Renal cortex interstitium (tissue), 15 donors: ENCODE data around the gene FMO1. TPM values are rescaled to one million over a fixed set of nuclear protein-coding genes. Genes with fewer than 3 reads are reported as not detected.

ENCODE experiments used
- DNase-seq, 11 donors: peaks; one replicate each; pipeline ENCODE4 v3.0.0-alpha.2; 2013; ENCODE audit warnings: low read depth in 9 of 11, low spot score in 4 of 11; ENCODE audit errors: extremely low read depth in 1 of 11
- long read RNA-seq, 16 experiments: transcript quantifications; one replicate each; lab custom pipeline, GENCODE V29; 2026
- polyA plus RNA-seq, 3 donors: library from polyadenylated mRNA; unstranded; fragments of 120-200 nt; gene quantifications; one replicate each; pipeline ENCODE4 v1.2.1, GENCODE V29; 2013; ENCODE audit not compliant: insufficient read length in 3 of 3

Gene FMO1
- 100 to 1,000 TPM; 182 to 233 (median 219) TPM for polyA plus RNA-seq
- long read RNA-seq, donor 1, transcript FMO1-208 (9 exons, 2,156 nt): major isoform, 23 of 59 reads
- long read RNA-seq, donor 1, partial matches to known transcripts: 30 of 59 reads
- long read RNA-seq, donor 1, other reads (novel, unspliced or antisense): 0 of 59 reads
- long read RNA-seq, donor 2, transcript FMO1-202 (9 exons, 2,155 nt): minor isoform, 5 of 39 reads
- long read RNA-seq, donor 2, transcript FMO1-208 (9 exons, 2,156 nt): major isoform, 11 of 39 reads
- long read RNA-seq, donor 2, partial matches to known transcripts: 21 of 39 reads
- long read RNA-seq, donor 2, other reads (novel, unspliced or antisense): 0 of 39 reads
- long read RNA-seq, donor 3, transcript FMO1-201 (8 exons, 2,160 nt): minor isoform, 6 of 89 reads
- long read RNA-seq, donor 3, transcript FMO1-208 (9 exons, 2,156 nt): major isoform, 29 of 89 reads
- long read RNA-seq, donor 3, transcript FMO1-202 (9 exons, 2,155 nt): minor isoform, 8 of 89 reads
- long read RNA-seq, donor 3, partial matches to known transcripts: 46 of 89 reads
- long read RNA-seq, donor 3, other reads (novel, unspliced or antisense): 0 of 89 reads
- long read RNA-seq, donor 4, transcript FMO1-208 (9 exons, 2,156 nt): major isoform, 24 of 109 reads
- long read RNA-seq, donor 4, transcript FMO1-202 (9 exons, 2,155 nt): minor isoform, 5 of 109 reads
- long read RNA-seq, donor 4, partial matches to known transcripts: 76 of 109 reads
- long read RNA-seq, donor 4, other reads (novel, unspliced or antisense): 0 of 109 reads
- long read RNA-seq, donor 5: 0 reads
- long read RNA-seq, donor 6, transcript FMO1-202 (9 exons, 2,155 nt): minor isoform, 5 of 71 reads
- long read RNA-seq, donor 6, transcript FMO1-208 (9 exons, 2,156 nt): major isoform, 16 of 71 reads
- long read RNA-seq, donor 6, partial matches to known transcripts: 47 of 71 reads
- long read RNA-seq, donor 6, other reads (novel, unspliced or antisense): 0 of 71 reads
- long read RNA-seq, donor 7, transcript FMO1-201 (8 exons, 2,160 nt): minor isoform, 5 of 87 reads
- long read RNA-seq, donor 7, transcript FMO1-208 (9 exons, 2,156 nt): major isoform, 23 of 87 reads
- long read RNA-seq, donor 7, transcript FMO1-202 (9 exons, 2,155 nt): minor isoform, 7 of 87 reads
- long read RNA-seq, donor 7, partial matches to known transcripts: 47 of 87 reads
- long read RNA-seq, donor 7, other reads (novel, unspliced or antisense): 5 of 87 reads
- long read RNA-seq, donor 8, transcript FMO1-202 (9 exons, 2,155 nt): minor isoform, 7 of 248 reads
- long read RNA-seq, donor 8, transcript FMO1-208 (9 exons, 2,156 nt): major isoform, 54 of 248 reads
- long read RNA-seq, donor 8, partial matches to known transcripts: 168 of 248 reads
- long read RNA-seq, donor 8, other reads (novel, unspliced or antisense): 13 of 248 reads
- long read RNA-seq, donor 9, transcript FMO1-202 (9 exons, 2,155 nt): minor isoform, 5 of 58 reads
- long read RNA-seq, donor 9, transcript FMO1-208 (9 exons, 2,156 nt): major isoform, 12 of 58 reads
- long read RNA-seq, donor 9, partial matches to known transcripts: 38 of 58 reads
- long read RNA-seq, donor 9, other reads (novel, unspliced or antisense): 0 of 58 reads
- long read RNA-seq, donor 10, transcript FMO1-208 (9 exons, 2,156 nt): major isoform, 25 of 101 reads
- long read RNA-seq, donor 10, partial matches to known transcripts: 69 of 101 reads
- long read RNA-seq, donor 10, other reads (novel, unspliced or antisense): 0 of 101 reads
- long read RNA-seq, donor 11, transcript FMO1-208 (9 exons, 2,156 nt): major isoform, 17 of 91 reads
- long read RNA-seq, donor 11, transcript FMO1-202 (9 exons, 2,155 nt): minor isoform, 5 of 91 reads
- long read RNA-seq, donor 11, partial matches to known transcripts: 67 of 91 reads
- long read RNA-seq, donor 11, other reads (novel, unspliced or antisense): 0 of 91 reads
- long read RNA-seq, donor 12, partial matches to known transcripts: 0 of 4 reads
- long read RNA-seq, donor 12, other reads (novel, unspliced or antisense): 0 of 4 reads
- long read RNA-seq, donor 13, transcript FMO1-208 (9 exons, 2,156 nt): major isoform, 36 of 96 reads
- long read RNA-seq, donor 13, partial matches to known transcripts: 52 of 96 reads
- long read RNA-seq, donor 13, other reads (novel, unspliced or antisense): 0 of 96 reads
- long read RNA-seq, donor 14, transcript FMO1-208 (9 exons, 2,156 nt): major isoform, 15 of 31 reads
- long read RNA-seq, donor 14, partial matches to known transcripts: 11 of 31 reads
- long read RNA-seq, donor 14, other reads (novel, unspliced or antisense): 0 of 31 reads
- long read RNA-seq, donor 15, transcript FMO1-208 (9 exons, 2,156 nt): major isoform, 7 of 49 reads
- long read RNA-seq, donor 15, transcript FMO1-201 (8 exons, 2,160 nt): minor isoform, 5 of 49 reads
- long read RNA-seq, donor 15, partial matches to known transcripts: 35 of 49 reads
- long read RNA-seq, donor 15, other reads (novel, unspliced or antisense): 0 of 49 reads
- long read RNA-seq, donor 16, transcript FMO1-202 (9 exons, 2,155 nt): minor isoform, 21 of 352 reads
- long read RNA-seq, donor 16, transcript FMO1-201 (8 exons, 2,160 nt): minor isoform, 8 of 352 reads
- long read RNA-seq, donor 16, transcript FMO1-208 (9 exons, 2,156 nt): major isoform, 71 of 352 reads
- long read RNA-seq, donor 16, partial matches to known transcripts: 245 of 352 reads
- long read RNA-seq, donor 16, other reads (novel, unspliced or antisense): 7 of 352 reads

GRCh38 chr1:171248302-171248701 lies at the start of gene FMO1:
TSS of gene FMO1 (plus strand) at chr1:171248494. CDS start at chr1:171258088, 9,594 bp downstream.
- DNase-seq: no peak

GRCh38 chr1:171204296-171204695 lies 44.0 kb upstream of the FMO1 start:
- no peak for DNase-seq

- no peak for DNase-seq
Measured at GRCh38 chr1:171206204-171206977, 41.9 kb upstream of the FMO1 start.

GRCh38 chr1:171206978-171207355 lies 41.3 kb upstream of the FMO1 start:
- no peak for DNase-seq

GRCh38 chr1:171207377-171207776 lies 40.9 kb upstream of the FMO1 start:
- DNase-seq: no peak

GRCh38 chr1:171210355-171210754 lies 37.9 kb upstream of the FMO1 start:
- DNase-seq: peak in 1 of 11 donors; percentile 29

GRCh38 chr1:171212607-171213351 lies 35.5 kb upstream of the FMO1 start:
- no peak for DNase-seq

GRCh38 chr1:171213559-171214454 lies 34.5 kb upstream of the FMO1 start:
- no peak for DNase-seq

GRCh38 chr1:171217658-171218443 lies 30.4 kb upstream of the FMO1 start:
- no peak for DNase-seq

GRCh38 chr1:171218661-171219060 lies 29.6 kb upstream of the FMO1 start:
- DNase-seq: no peak

GRCh38 chr1:171219346-171220080 lies 28.8 kb upstream of the FMO1 start:
- DNase-seq: no peak

GRCh38 chr1:171220081-171220420 lies 28.2 kb upstream of the FMO1 start:
- no peak for DNase-seq
